Astrocyte of the cerebellum (primary cell): Measurements from ENCODE around the gene C19orf67.
A peak's percentile ranks its signal among the peaks of the same experiment; 100 is the strongest.

Experiments used
- DNase-seq: peaks from one replicate; pipeline ENCODE4 v3.0.0-alpha.2; 2011; ENCODE audit warnings: low read depth
- H3K4me3 ChIP-seq: 2 replicates; pipeline ENCODE4 v1.5.1; 2011; ENCODE audit warnings: mild to moderate bottlenecking, low read depth, low read length, moderate library complexity
- CTCF ChIP-seq: IDR thresholded peaks from 2 replicates; pipeline ENCODE4 v1.5.1; 2012; ENCODE audit warnings: low read length, low read depth, moderate library complexity, mild to moderate bottlenecking; ENCODE audit errors: missing control alignments
- in situ Hi-C: cut with HindIII; loops from 2 replicates; pipeline ENCODE4 v1.10.0; 2017; ENCODE audit warnings: low sequenced_read_pairs

C19orf67 gene

GRCh38 chr19:14056741-14057356 is 28.7 kb downstream of the C19orf67 start:
- in situ Hi-C loops = no loop called here
- no peak for DNase-seq
- peak overlapping the region; percentile 36 for H3K4me3 ChIP-seq
- no peak for TF ChIP-seq CTCF

- in situ Hi-C loops = no loop called here
- H3K4me3 ChIP-seq = no peak overlapping the region
- DNase-seq = no peak
- TF ChIP-seq CTCF = no peak
Measured at GRCh38 chr19:14056069-14056666, 29.4 kb downstream of the C19orf67 start.

- in situ Hi-C loops = no loop called here
- H3K4me3 ChIP-seq = no peak overlapping the region
- no peak for DNase-seq
- no peak for TF ChIP-seq CTCF
Measured at GRCh38 chr19:14055396-14055795, 30.2 kb downstream of the C19orf67 start.

GRCh38 chr19:14054721-14055120 is 30.9 kb downstream of the C19orf67 start:
- DNase-seq = no peak
- no peak overlapping the region for H3K4me3 ChIP-seq
- in situ Hi-C loops = no loop called here
- TF ChIP-seq CTCF = no peak

- in situ Hi-C loops = no loop called here
- DNase-seq = no peak
- H3K4me3 ChIP-seq = no peak overlapping the region
- no peak for TF ChIP-seq CTCF
Measured at GRCh38 chr19:14054099-14054498, 31.5 kb downstream of the C19orf67 start.

- DNase-seq = no peak
- in situ Hi-C loops = no loop called here
- no peak for TF ChIP-seq CTCF
- no peak overlapping the region for H3K4me3 ChIP-seq
Measured at GRCh38 chr19:14053500-14053899, 32.1 kb downstream of the C19orf67 start.
